NT2/D1 (cell line): ENCODE results near the gene LRP6.

ENCODE experiments used
- DNase-seq: peaks from one replicate; pipeline ENCODE4 v3.0.0-alpha.2; 2011; ENCODE audit warnings: low read depth, low spot score
- H3K27me3 ChIP-seq: 2 replicates; pipeline ENCODE4 v1.6.0; 2011; ENCODE audit warnings: mild to moderate bottlenecking; ENCODE audit not compliant: insufficient read length, insufficient read depth
- H3K36me3 ChIP-seq: 2 replicates; pipeline ENCODE4 v1.6.1; 2011; ENCODE audit warnings: mild to moderate bottlenecking, low read length, mixed read lengths; ENCODE audit not compliant: insufficient read depth, insufficient read length
- H3K4me1 ChIP-seq: 2 replicates; pipeline ENCODE4 v1.5.1; 2011; ENCODE audit not compliant: insufficient read depth, insufficient read length
- H3K4me3 ChIP-seq: 2 replicates; pipeline ENCODE4 v1.5.1; 2011; ENCODE audit warnings: low read depth; ENCODE audit not compliant: insufficient read length
- H3K9ac ChIP-seq: 2 replicates; pipeline ENCODE4 v1.6.0; 2011; ENCODE audit warnings: low read depth; ENCODE audit not compliant: insufficient read length
- H3K9me3 ChIP-seq: 2 replicates; pipeline ENCODE4 v1.5.1; 2011; ENCODE audit warnings: mild to moderate bottlenecking, low read length; ENCODE audit not compliant: insufficient read depth
- SUZ12 ChIP-seq: IDR thresholded peaks from 2 replicates; pipeline ENCODE4 v1.6.1; 2011; ENCODE audit not compliant: insufficient read length, insufficient read depth; ENCODE audit errors: extremely low read depth
- YY1 ChIP-seq: IDR thresholded peaks from 2 replicates; pipeline ENCODE4 v1.6.1; 2011; ENCODE audit not compliant: insufficient read length, insufficient read depth
- ZNF274 ChIP-seq: IDR thresholded peaks from 2 replicates; pipeline ENCODE4 v1.6.1; 2011; ENCODE audit warnings: mild to moderate bottlenecking, low read depth, low read length

Gene LRP6

DNA sequence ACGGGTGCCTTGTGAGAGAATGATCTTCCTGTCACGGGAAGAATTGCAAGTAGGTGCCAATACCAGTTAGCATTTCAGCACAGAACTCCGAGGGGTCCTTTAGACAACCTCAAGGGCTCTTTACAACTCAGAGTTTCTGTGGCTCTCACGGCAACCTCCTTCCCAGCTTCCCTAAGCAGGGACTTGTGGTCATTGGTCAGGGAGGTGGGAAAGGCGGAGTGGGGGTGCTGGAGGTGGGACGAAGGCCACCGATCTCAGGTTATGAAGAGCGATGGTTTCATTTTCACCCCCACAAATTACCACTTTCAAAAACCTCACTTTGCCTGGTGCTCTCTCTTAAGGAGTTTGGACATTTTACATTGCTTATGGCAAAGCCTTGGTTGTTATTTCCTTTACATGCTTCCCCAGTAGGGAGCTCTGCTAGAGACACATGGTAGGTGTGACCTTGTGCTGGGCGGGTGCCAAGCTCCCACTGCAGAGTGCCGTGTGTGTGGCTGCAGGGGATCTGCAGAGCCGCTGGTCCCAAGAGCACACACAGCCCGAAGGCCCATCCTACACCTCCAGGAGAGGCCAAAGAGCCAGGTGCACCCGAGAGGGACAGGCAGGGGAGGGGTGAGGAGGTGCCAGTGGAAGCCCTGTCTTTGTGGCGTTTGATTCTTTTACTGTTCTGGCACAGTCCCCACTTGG lies 174.7 kb downstream of the LRP6 start:
- TF ChIP-seq ZNF274: no peak
- TF ChIP-seq SUZ12: no peak
- no peak for TF ChIP-seq YY1
- no peak overlapping the region for H3K4me3 ChIP-seq
- no peaks in the 10 kb centered on the region for H3K27me3 ChIP-seq
- no peak for DNase-seq
- peaks cover 7% of the 10 kb centered on the region for H3K36me3 ChIP-seq
- no peaks in the 10 kb centered on the region for H3K9me3 ChIP-seq
- H3K9ac ChIP-seq: no peak overlapping the region
- peaks cover 15% of the 10 kb centered on the region for H3K4me1 ChIP-seq

- H3K4me1 ChIP-seq: peaks cover 15% of the 10 kb centered on the region
- peaks cover 7% of the 10 kb centered on the region for H3K36me3 ChIP-seq
- H3K9ac ChIP-seq: no peak overlapping the region
- H3K4me3 ChIP-seq: no peak overlapping the region
- H3K27me3 ChIP-seq: no peaks in the 10 kb centered on the region
- no peak for DNase-seq
- no peaks in the 10 kb centered on the region for H3K9me3 ChIP-seq
- TF ChIP-seq SUZ12: no peak
- TF ChIP-seq ZNF274: no peak
- no peak for TF ChIP-seq YY1
These were observed 175.8 kb downstream of the LRP6 start for GRCh38 chr12:12091071-12091470.

DNA sequence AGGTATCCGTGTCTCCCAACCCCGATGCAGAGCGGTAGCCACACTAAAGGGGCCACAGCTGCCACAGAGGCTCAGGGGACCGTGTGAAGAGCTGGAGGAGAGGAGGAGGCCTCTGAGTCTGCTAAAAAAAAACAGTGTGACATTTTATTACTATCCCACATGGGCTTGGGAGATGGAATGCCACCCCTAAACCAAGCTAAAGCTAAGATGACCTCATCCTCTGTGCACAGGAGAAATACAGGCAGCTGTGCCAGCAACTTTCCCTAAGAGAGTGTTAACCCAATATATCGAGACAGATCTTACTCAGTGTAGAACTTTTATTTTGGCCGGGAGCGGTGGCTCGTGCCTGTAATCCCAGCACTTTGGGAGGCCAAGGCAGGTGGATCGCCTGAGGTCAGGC lies 178.1 kb downstream of the LRP6 start:
- no peaks in the 10 kb centered on the region for H3K27me3 ChIP-seq
- H3K4me1 ChIP-seq: peaks cover 15% of the 10 kb centered on the region
- no peak overlapping the region for H3K9ac ChIP-seq
- DNase-seq: no peak
- no peak for TF ChIP-seq YY1
- no peak for TF ChIP-seq ZNF274
- no peak for TF ChIP-seq SUZ12
- no peak overlapping the region for H3K4me3 ChIP-seq
- no peaks in the 10 kb centered on the region for H3K9me3 ChIP-seq
- H3K36me3 ChIP-seq: no peaks in the 10 kb centered on the region

GRCh38 chr12:12088147-12088546 lies 178.7 kb downstream of the LRP6 start:
- H3K4me3 ChIP-seq: no peak overlapping the region
- DNase-seq: no peak
- peaks cover 15% of the 10 kb centered on the region for H3K4me1 ChIP-seq
- no peak overlapping the region for H3K9ac ChIP-seq
- H3K27me3 ChIP-seq: no peaks in the 10 kb centered on the region
- no peaks in the 10 kb centered on the region for H3K36me3 ChIP-seq
- H3K9me3 ChIP-seq: no peaks in the 10 kb centered on the region
- TF ChIP-seq ZNF274 (no peak), YY1 (no peak), SUZ12 (no peak)

- no peaks in the 10 kb centered on the region for H3K27me3 ChIP-seq
- TF ChIP-seq ZNF274 (no peak), YY1 (no peak), SUZ12 (no peak)
- no peaks in the 10 kb centered on the region for H3K36me3 ChIP-seq
- peak overlapping the region; percentile 21 for H3K4me3 ChIP-seq
- no peaks in the 10 kb centered on the region for H3K9me3 ChIP-seq
- no peak for DNase-seq
- H3K4me1 ChIP-seq: peaks cover 15% of the 10 kb centered on the region
- H3K9ac ChIP-seq: peak overlapping the region; percentile 43
These were observed 179.2 kb downstream of the LRP6 start for GRCh38 chr12:12087693-12088034.

GRCh38 chr12:12086973-12087692 lies 179.7 kb downstream of the LRP6 start:
- H3K36me3 ChIP-seq: no peaks in the 10 kb centered on the region
- peak; percentile 96 for DNase-seq
- TF ChIP-seq YY1: peak; percentile 45
- no peak for TF ChIP-seq ZNF274
- H3K9me3 ChIP-seq: no peaks in the 10 kb centered on the region
- H3K9ac ChIP-seq: peak overlapping the region; percentile 43
- peaks cover 10% of the 10 kb centered on the region for H3K4me1 ChIP-seq
- H3K27me3 ChIP-seq: no peaks in the 10 kb centered on the region
- H3K4me3 ChIP-seq: peak overlapping the region; percentile 21

DNA sequence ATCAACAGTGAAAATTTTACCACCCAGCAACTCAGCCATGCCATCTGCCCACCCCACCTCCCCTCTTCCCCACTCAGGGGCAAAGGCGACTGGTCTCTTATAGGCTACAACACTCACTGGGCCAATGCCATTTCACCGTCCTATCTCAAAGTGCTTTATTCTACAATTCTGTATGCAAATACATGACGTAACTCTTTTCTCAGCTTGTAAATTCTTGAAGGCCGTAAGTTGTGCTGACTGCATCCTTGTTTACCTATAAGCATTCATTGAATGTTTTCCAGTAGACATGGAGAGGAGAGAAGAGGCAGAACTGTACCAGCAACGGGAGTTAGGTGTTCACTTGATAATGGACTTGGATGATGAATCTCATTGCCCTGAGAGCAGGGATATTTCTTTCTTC lies 180.5 kb downstream of the LRP6 start:
- H3K9me3 ChIP-seq: no peaks in the 10 kb centered on the region
- no peak for DNase-seq
- peaks cover 10% of the 10 kb centered on the region for H3K4me1 ChIP-seq
- TF ChIP-seq YY1 (no peak), SUZ12 (no peak)
- H3K4me3 ChIP-seq: no peak overlapping the region
- H3K9ac ChIP-seq: peak overlapping the region; percentile 21
- H3K36me3 ChIP-seq: no peaks in the 10 kb centered on the region
- no peaks in the 10 kb centered on the region for H3K27me3 ChIP-seq
